Measurements from ENCODE around the gene RPL3. TPM values are rescaled to one million over a fixed set of nuclear protein-coding genes. Genes with fewer than 3 reads are reported as not detected.
A peak's percentile ranks its signal among the peaks of the same experiment; 100 is the strongest.
"Not testable (repeated sequence)": the region's sequence is repeated elsewhere in the genome, so short reads cannot be mapped to it uniquely, and the experiment has no call there.

RPL3 gene
- total RNA-seq, 2 donors from 2014 or later: 2,256 to 2,974 TPM

- H3K4me1 Mint-ChIP-seq; H3K27me3 Mint-ChIP-seq; H3K36me3 Mint-ChIP-seq (ENCODE audit: low read depth); H3K9me3 Mint-ChIP-seq; H3K4me3 Mint-ChIP-seq; H3K27ac Mint-ChIP-seq; ATAC-seq (replicated peaks): not testable (repeated sequence)
Measured at GRCh38 chr22:39357110-39358108, 38.0 kb upstream of the RPL3 start.

- Mint-ChIP-seq H3K27me3 (no peaks in the 10 kb centered on the region), H3K27ac (no peak overlapping the region), H3K4me1 (no peaks in the 10 kb centered on the region), H3K9me3 (no peaks in the 10 kb centered on the region), H3K36me3 (ENCODE audit: low read depth) (no peaks in the 10 kb centered on the region), H3K4me3 (no peak overlapping the region)
- no peak for ATAC-seq (replicated peaks)
Measured at GRCh38 chr22:39356464-39356863, 37.0 kb upstream of the RPL3 start.

DNA sequence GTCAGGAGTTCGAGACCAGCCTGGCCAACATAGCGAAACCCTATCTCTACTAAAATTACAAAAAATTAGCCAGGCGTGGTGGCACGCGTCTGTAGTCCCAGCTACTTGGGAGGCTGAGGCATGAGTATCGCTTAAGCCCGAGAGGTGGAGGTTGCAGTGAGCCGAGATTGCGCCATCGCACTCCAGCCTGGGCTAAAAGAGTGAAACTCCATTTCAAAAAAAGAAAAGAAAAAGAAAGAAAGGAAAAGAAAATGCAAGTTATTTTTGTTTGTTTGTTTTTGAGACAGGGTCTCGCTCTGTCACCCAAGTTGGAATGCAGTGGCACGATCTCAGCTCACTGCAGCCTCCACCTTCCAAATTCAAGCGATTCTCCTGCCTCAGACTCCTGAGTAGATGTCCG, 36.4 kb upstream of the RPL3 start:
- not testable (repeated sequence) for H3K9me3 Mint-ChIP-seq; ATAC-seq (replicated peaks); H3K4me3 Mint-ChIP-seq; H3K4me1 Mint-ChIP-seq; H3K27me3 Mint-ChIP-seq; H3K36me3 Mint-ChIP-seq (ENCODE audit: low read depth); H3K27ac Mint-ChIP-seq

- ATAC-seq (replicated peaks): no peak
- no peak overlapping the region for H3K27ac Mint-ChIP-seq
- H3K4me1 Mint-ChIP-seq: no peaks in the 10 kb centered on the region
- H3K9me3 Mint-ChIP-seq: no peaks in the 10 kb centered on the region
- H3K4me3 Mint-ChIP-seq: no peak overlapping the region
- peaks cover 5% of the 10 kb centered on the region for H3K27me3 Mint-ChIP-seq
- no peaks in the 10 kb centered on the region for H3K36me3 Mint-ChIP-seq (ENCODE audit: low read depth)
Measured at GRCh38 chr22:39355080-39355479, 35.7 kb upstream of the RPL3 start.

DNA sequence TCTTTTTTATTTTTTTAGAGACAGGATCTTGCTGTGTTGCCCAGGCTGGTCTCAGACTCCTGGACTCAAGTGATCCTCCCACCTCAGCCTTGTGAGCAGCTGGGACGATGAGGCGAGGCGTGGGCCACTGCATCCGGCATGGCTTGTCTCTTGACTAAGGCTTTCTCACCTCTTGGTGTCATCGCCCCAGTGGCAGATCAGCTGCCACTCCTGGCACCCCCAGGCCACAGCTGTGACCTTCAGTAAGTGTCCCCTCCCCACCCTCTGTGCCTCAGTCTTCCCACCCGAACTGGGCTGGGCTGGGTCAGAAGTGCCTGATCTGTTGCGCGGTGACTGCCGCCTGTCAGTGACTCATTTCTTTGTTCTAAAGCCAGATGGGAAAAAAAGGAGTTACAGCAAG, 33.9 kb upstream of the RPL3 start:
- Mint-ChIP-seq H3K27me3 (peaks cover 14% of the 10 kb centered on the region), H3K4me3 (no peak overlapping the region), H3K4me1 (no peaks in the 10 kb centered on the region), H3K27ac (no peak overlapping the region), H3K36me3 (ENCODE audit: low read depth) (no peaks in the 10 kb centered on the region), H3K9me3 (no peaks in the 10 kb centered on the region)
- no peak for ATAC-seq (replicated peaks)

- no peak for ATAC-seq (replicated peaks)
- Mint-ChIP-seq H3K4me1 (no peaks in the 10 kb centered on the region), H3K36me3 (ENCODE audit: low read depth) (no peaks in the 10 kb centered on the region), H3K9me3 (no peaks in the 10 kb centered on the region), H3K4me3 (no peak overlapping the region), H3K27me3 (peaks cover 14% of the 10 kb centered on the region), H3K27ac (no peak overlapping the region)
Measured at GRCh38 chr22:39352306-39352891, 33.0 kb upstream of the RPL3 start.

DNA sequence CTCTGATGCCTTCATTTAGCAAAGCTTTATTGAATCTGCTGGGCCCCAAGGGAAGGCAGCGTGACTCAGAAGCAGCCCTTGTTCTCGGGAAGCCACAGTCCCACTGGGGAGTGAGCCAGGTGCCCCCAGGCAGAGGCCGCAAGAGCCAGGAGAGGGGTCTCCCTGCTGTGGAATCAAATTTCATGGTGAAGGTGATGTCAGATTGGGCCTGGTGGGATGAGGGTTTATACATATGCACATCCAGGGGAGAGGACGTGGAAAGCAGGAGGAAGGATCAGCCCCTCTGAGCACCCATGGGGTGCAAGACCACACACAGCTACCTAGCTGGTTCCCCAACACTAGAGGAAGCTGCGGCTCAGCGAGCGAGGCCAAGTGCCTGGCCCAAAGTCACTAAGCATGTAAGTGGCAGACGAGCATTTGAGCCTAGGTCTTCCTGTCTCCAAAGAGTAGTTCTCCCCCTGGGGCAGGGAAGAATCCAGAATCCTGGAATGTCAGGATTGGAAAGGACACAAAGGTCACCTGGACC, 32.3 kb upstream of the RPL3 start:
- Mint-ChIP-seq H3K4me1 (no peaks in the 10 kb centered on the region), H3K9me3 (no peaks in the 10 kb centered on the region), H3K36me3 (ENCODE audit: low read depth) (no peaks in the 10 kb centered on the region), H3K4me3 (no peak overlapping the region), H3K27me3 (peaks cover 14% of the 10 kb centered on the region), H3K27ac (no peak overlapping the region)
- no peak for ATAC-seq (replicated peaks)

- Mint-ChIP-seq H3K9me3 (no peaks in the 10 kb centered on the region), H3K4me1 (no peaks in the 10 kb centered on the region), H3K27ac (no peak overlapping the region), H3K27me3 (peaks cover 14% of the 10 kb centered on the region), H3K36me3 (ENCODE audit: low read depth) (no peaks in the 10 kb centered on the region), H3K4me3 (peak overlapping the region; percentile 52)
- no peak for ATAC-seq (replicated peaks)
Measured at GRCh38 chr22:39350757-39351688, 31.6 kb upstream of the RPL3 start.

- ATAC-seq (replicated peaks): peak; percentile 21
- Mint-ChIP-seq H3K27ac (no peak within 1 kb of the TSS), H3K4me3 (peak within 1 kb of the TSS; percentile 64), H3K9me3 (no peaks in the 10 kb centered on the region), H3K27me3 (peaks cover 14% of the 10 kb centered on the region), H3K4me1 (no peaks in the 10 kb centered on the region), H3K36me3 (ENCODE audit: low read depth) (no peaks in the 10 kb centered on the region)
Measured at GRCh38 chr22:39349967-39350726, 30.7 kb upstream of the RPL3 start, which contains the start of gene SYNGR1. Gene SYNGR1 (plus strand): TSS chr22:39349991. CDS start chr22:39350011, 20 bp downstream.

GRCh38 chr22:39349506-39349966, 30.1 kb upstream of the RPL3 start:
- H3K27ac Mint-ChIP-seq: no peak overlapping the region
- H3K36me3 Mint-ChIP-seq (ENCODE audit: low read depth): no peaks in the 10 kb centered on the region
- H3K9me3 Mint-ChIP-seq: no peaks in the 10 kb centered on the region
- H3K4me1 Mint-ChIP-seq: no peaks in the 10 kb centered on the region
- peak; percentile 16 for ATAC-seq (replicated peaks)
- peaks cover 15% of the 10 kb centered on the region for H3K27me3 Mint-ChIP-seq
- H3K4me3 Mint-ChIP-seq: peak overlapping the region; percentile 64

DNA sequence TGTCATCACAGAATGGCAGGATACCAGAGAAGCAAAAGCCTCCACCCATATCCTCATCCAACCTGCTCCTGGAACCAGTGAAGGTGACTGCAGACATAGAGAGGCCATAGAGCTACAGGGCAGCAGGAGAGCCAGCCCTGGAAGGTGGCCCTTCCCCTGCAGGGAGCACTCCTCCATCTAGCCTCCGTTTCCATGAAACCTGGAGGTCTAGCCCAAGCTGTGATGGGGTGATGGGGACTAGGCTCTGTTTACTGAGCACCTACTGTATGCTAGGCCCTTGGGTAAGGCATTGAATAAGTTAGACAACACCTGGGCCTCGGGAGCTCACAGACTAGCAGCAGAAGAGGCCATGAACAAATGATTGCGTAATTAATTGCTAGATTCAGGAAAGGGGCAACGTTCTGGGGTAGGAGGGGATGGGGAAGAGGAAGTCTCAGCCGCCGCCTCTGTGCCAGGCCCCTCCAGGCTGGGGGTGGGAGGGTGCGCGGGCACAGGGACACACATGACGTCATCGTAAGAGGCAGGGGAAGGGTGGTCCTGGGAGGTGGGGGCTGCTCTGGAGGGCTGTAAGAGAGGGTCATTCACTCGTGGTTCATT, 29.6 kb upstream of the RPL3 start:
- no peaks in the 10 kb centered on the region for H3K36me3 Mint-ChIP-seq (ENCODE audit: low read depth)
- no peaks in the 10 kb centered on the region for H3K9me3 Mint-ChIP-seq
- H3K27me3 Mint-ChIP-seq: peaks cover 21% of the 10 kb centered on the region
- ATAC-seq (replicated peaks): no peak
- no peaks in the 10 kb centered on the region for H3K4me1 Mint-ChIP-seq
- no peak overlapping the region for H3K27ac Mint-ChIP-seq
- peak overlapping the region; percentile 64 for H3K4me3 Mint-ChIP-seq

GRCh38 chr22:39345231-39345630, 25.8 kb upstream of the RPL3 start:
- no peak for ATAC-seq (replicated peaks)
- Mint-ChIP-seq H3K4me3 (no peak overlapping the region), H3K9me3 (no peaks in the 10 kb centered on the region), H3K36me3 (ENCODE audit: low read depth) (no peaks in the 10 kb centered on the region), H3K27ac (no peak overlapping the region), H3K4me1 (peaks cover 4% of the 10 kb centered on the region), H3K27me3 (peaks cover 18% of the 10 kb centered on the region)

DNA sequence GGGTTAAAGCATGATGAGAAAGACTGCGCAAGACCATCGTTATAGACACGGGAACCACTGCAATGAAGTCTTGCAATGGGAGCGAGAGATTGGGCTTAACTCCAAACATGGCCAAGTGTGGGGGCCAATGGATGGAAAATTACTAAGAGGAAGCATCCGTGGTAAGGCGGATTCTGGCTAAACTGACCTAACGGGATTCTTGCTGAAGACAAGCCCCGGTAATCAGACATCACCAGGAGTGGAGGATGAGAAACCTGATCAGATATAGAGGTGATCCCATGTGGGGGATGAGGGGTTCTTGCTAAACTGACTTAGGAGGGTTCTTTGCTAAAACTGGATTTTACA, 24.6 kb upstream of the RPL3 start:
- ATAC-seq (replicated peaks): no peak
- peaks cover 13% of the 10 kb centered on the region for H3K27me3 Mint-ChIP-seq
- H3K4me1 Mint-ChIP-seq: peaks cover 4% of the 10 kb centered on the region
- no peak overlapping the region for H3K27ac Mint-ChIP-seq
- no peaks in the 10 kb centered on the region for H3K36me3 Mint-ChIP-seq (ENCODE audit: low read depth)
- no peak overlapping the region for H3K4me3 Mint-ChIP-seq
- no peaks in the 10 kb centered on the region for H3K9me3 Mint-ChIP-seq
